GM12891 (cell line): ENCODE results near the gene CXCR1.

Experiments
- POLR2A ChIP-seq: IDR thresholded peaks from 2 replicates; pipeline ENCODE4 v1.6.1; 2011; ENCODE audit warnings: low read depth, low read length, control low read depth
- POLR2AphosphoS5 ChIP-seq: IDR thresholded peaks from 2 replicates; pipeline ENCODE4 v1.6.1; 2011; ENCODE audit warnings: low read depth, low read length, control low read depth
- POU2F2 ChIP-seq: IDR thresholded peaks from 2 replicates; pipeline ENCODE4 v1.6.1; 2011; ENCODE audit warnings: low read depth, mild to moderate bottlenecking, control low read depth, low read length, moderate library complexity
- SPI1 ChIP-seq: IDR thresholded peaks from 2 replicates; pipeline ENCODE4 v1.6.1; 2011; ENCODE audit warnings: low read depth, low read length, control low read depth
- TAF1 ChIP-seq: IDR thresholded peaks from 2 replicates; pipeline ENCODE4 v1.6.1; 2011; ENCODE audit warnings: low read depth, low read length, control low read depth

DNA sequence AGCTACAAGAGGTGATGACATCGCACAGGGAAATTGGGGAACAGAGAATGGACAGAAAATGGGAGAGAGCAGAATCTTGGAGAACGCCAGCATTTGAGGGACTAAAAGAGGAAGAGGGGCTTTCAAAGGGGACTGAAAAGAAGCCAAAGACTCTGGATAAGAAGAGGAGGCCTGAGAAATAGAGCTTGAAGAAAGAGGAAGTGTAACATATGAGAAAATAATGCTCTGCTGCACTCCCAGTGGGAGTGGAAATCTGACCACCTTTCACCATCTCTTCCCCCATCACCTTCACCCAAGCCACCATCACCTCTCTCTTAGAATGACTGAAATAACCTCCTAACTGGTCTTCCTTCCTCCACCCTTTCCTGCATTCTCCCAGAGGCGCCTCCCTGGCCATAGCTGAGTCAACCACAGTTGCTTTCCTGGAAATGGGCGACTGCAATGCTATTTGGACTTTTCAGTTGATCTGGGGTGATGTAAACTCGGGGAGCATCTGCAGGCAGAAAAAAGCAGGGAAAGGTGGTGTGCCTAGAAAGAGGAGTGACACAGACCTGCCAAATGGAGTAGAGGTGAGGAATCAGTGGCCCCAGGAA, 16.8 kb downstream of the CXCR1 start:
- TF ChIP-seq POLR2A, result no peak
- TF ChIP-seq POLR2AphosphoS5, result no peak
- no peak for TF ChIP-seq TAF1
- peak; percentile 98 for TF ChIP-seq SPI1
- no peak for TF ChIP-seq POU2F2
